Measurements from ENCODE around the gene DUOXA1. TPM values are rescaled to one million over a fixed set of nuclear protein-coding genes. Genes with fewer than 3 reads are reported as not detected.

DUOXA1 gene
- total and polyA plus RNA-seq, 9 of the 15 experiments (the other 6 are each of a cell fraction or from before 2014, with no cell fraction given) = 0.17 to 0.74 (median 0.24) TPM; not detected in 6

- no peak for TF ChIP-seq E4F1 (CRISPR knock-in tag; IDR thresholded peaks at IDR 0.05; ENCODE audit: borderline replicate concordance)
- TF ChIP-seq NFYB (IDR thresholded peaks at IDR 0.05; ENCODE audit: extremely low read depth, insufficient read length) = no peak
- no peak for TF ChIP-seq SMARCB1 (IDR thresholded peaks at IDR 0.05; ENCODE audit: insufficient read length, low read depth)
- no peak for TF ChIP-seq NFATC3 (IDR thresholded peaks at IDR 0.05)
- TF ChIP-seq, protein P1, sequence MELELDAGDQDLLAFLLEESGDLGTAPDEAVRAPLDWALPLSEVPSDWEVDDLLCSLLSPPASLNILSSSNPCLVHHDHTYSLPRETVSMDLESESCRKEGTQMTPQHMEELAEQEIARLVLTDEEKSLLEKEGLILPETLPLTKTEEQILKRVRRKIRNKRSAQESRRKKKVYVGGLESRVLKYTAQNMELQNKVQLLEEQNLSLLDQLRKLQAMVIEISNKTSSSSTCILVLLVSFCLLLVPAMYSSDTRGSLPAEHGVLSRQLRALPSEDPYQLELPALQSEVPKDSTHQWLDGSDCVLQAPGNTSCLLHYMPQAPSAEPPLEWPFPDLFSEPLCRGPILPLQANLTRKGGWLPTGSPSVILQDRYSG (tag; conservative IDR thresholded peaks at IDR 0.05; ENCODE audit: low read depth) = no peak
- no peak for TF ChIP-seq SREBF1 (IDR thresholded peaks at IDR 0.05; ENCODE audit: borderline replicate concordance, low read depth, low read length)
Measured at GRCh38 chr15:45166834-45167630, 37.4 kb upstream of the DUOXA1 start (continued).
